Ammon's horn (tissue), 1 donor: Measurements from ENCODE around the gene GPR101.
"Not testable (repeated sequence)": the region's sequence is repeated elsewhere in the genome, so short reads cannot be mapped to it uniquely, and the experiment has no call there.

Experiments
- DNase-seq: peaks from one replicate; pipeline ENCODE4 v3.0.0-alpha.2; 2016; ENCODE audit warnings: low spot score

GPR101 gene

DNA sequence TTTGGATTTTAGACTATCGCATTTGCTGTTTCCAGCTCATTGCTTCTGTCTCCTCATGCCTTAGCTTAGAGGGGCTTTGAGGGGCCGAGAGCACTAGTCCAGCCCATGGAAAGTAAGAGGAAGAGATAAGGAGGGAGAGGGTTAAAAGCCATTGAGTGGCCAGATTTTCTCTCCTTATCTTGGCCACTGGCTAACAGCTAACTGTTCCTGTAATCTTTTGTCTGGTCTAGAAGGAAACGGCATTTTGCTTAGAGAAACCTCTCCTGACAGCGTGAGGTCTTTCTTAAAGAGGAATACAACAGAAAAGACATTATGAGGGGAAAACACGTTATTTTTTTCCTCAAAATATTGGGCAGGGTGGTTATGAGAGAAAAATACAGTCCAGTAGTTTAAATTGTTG lies 7.9 kb downstream of the GPR101 start:
- DNase-seq: no peak

DNA sequence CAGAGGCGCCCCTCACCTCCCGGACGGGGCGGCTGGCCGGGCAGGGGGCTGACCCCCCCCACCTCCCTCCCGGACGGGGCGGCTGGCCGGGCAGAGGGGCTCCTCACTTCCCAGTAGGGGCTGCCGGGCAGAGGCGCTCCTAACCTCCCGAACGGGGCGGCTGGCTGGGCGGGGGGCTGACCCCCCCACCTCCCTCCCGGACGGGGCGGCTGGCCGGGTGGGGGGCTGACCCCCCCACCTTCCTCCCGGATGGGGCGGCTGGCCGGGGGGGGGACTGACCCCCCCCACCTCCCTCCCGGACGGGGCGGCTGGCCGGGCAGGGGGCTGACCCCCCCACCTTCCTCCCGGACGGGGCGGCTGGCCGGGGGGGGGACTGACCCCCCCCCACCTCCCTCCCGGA lies 33.6 kb downstream of the GPR101 start:
- not testable (repeated sequence) for DNase-seq

DNA sequence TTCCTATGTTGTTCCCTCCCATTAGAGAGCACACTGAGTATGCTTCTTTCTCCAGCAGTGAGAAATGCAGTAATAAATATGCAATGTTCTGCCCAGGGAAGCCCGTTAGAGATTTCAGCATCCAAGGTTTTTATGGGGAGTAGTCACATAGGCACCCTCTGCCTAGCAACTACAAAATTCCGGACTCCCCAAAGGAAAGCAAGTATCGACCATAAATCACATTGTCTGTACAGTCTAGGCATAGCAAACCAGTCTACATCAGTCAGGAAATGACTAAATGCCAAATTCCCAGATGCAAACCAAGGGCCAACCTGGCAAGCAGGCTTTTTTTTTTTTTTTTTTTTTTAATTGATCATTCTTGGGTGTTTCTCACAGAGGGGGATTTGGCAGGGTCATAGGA lies 34.8 kb downstream of the GPR101 start:
- no peak for DNase-seq
